Femur (tissue), 1 donor: ENCODE data around the gene DUSP22.
"Not testable (repeated sequence)": the region's sequence is repeated elsewhere in the genome, so short reads cannot be mapped to it uniquely, and the experiment has no call there.

Experiments
- DNase-seq: peaks from one replicate; pipeline ENCODE4 v3.0.0-alpha.2; 2017

The DUSP22 gene

GRCh38 chr6:280775-281468 lies 11.4 kb upstream of the DUSP22 start:
- no peak for DNase-seq

DNA sequence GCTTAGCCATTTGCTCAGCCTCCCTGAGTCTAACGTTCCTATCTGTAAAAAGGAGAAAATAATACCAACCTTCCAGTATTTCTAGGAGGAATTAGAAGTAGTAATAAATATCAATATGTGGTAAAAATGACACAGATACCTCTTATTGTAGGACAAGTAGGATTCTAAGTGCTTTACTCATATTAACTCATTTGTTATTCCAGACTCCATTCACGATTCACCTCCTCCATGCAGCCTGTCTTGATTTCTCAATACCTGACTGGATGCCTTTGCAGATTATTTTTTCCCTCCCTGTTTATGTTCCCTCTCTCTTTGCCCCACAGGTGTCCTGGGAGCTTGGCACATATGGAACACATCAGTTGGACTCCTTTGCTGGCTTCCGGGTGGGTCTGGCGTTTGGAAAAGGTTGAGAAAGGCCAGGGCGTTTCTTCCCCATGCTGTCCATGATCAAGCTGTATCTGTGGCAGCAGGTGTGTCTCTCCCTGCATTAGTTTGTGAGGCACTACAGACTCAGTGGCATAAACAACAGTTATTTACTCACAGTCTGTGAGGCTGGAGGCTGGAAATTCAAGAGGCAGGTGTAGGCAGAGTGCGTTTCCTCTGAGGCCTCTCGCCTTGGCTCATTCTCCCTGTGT lies 10.7 kb upstream of the DUSP22 start:
- DNase-seq: no peak

GRCh38 chr6:282177-282866 lies 10.0 kb upstream of the DUSP22 start:
- DNase-seq: no peak

DNA sequence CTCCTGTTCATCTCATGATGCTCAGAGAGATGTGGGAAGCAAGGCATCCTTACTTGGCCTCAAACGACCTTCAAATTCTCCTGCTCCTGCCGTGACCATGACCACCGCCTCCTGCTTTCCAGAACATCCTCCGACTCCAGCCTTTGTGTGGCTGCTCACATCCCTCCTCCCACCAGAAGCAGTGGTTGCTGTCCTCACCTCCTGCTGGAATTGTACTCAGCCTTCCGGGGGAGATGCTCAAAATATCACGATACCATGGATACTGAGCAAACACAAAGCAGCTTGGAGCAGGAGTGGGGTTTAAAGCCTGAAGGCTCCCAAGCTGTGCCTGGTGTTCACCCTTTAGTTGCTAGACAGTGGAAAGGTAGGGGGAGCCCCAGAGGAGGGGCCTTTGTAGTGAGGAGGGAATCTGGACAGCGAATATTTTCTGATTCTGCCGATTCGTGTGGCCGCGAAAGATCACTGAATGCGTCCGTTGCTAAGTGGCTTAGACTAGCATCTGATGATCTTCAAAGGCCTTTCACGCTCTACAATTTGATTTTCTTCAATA lies 9.3 kb upstream of the DUSP22 start:
- DNase-seq: no peak

DNA sequence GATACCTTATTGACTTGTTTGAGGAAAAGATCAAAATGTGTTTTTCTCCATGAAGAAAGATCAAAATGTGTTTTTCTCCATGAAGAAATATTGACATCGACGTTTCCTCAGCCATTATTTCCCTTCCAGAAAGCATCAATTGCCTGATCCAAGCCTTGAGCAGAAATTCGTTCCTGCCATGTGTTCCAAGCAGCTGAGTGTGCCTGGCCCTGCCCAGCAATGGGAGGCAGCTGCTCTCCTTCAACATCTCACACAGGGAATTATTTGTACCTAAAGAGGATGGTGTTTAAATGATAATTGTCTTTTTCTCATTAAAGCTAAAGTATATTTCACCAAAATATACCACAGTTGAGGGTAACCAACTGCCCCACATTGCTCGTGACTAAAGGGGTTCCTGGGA lies 7.8 kb upstream of the DUSP22 start:
- no peak for DNase-seq

GRCh38 chr6:285030-285771 lies 7.1 kb upstream of the DUSP22 start:
- DNase-seq: no peak

- DNase-seq: not testable (repeated sequence)
Observed at GRCh38 chr6:285902-286301, 6.4 kb upstream of the DUSP22 start.

GRCh38 chr6:286681-287488 lies 5.4 kb upstream of the DUSP22 start:
- DNase-seq: no peak

GRCh38 chr6:287489-287860 lies 4.8 kb upstream of the DUSP22 start:
- DNase-seq: no peak

GRCh38 chr6:288866-289265 lies 3.4 kb upstream of the DUSP22 start:
- no peak for DNase-seq

DNA sequence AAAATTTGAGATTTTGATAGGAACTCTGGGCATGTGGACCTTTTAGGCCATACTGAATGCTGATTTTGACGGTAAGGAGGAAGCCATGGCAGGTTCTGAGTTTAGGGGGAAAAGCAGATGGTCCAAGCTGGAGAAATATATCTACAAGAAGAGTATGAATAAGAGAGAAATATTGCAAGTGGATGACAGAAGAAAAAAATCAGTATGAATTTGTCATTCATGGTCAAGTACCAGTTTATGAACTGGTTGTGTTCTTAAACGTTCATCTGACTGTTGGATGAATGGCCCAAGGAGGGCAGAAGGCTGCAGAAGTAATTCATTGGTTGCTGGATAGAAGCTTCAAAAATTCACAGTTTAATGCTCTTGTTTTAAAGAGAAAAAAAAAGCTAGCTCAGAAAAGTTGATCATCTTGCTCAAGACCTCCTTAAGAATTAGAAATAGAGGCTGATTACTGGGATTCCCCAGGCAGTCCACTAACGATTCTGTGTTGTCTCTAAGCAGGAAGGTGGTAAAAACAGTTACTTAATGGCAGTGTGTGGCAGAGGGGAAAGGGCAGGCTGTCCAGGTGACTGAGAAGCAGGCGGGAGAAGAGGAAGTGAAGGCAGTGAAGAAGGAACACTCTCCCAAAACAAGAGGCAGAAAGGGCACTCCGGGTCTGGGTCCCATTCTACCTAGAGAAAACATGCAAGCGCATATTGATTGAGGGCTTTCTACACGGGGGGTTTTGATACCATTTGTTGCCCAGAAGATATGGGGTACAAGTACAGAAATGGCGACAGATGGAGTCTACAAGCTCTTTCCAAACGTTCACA lies 2.0 kb upstream of the DUSP22 start:
- no peak for DNase-seq

- no peak for DNase-seq
Observed at GRCh38 chr6:291204-291696, 1.0 kb upstream of the DUSP22 start.

DNA sequence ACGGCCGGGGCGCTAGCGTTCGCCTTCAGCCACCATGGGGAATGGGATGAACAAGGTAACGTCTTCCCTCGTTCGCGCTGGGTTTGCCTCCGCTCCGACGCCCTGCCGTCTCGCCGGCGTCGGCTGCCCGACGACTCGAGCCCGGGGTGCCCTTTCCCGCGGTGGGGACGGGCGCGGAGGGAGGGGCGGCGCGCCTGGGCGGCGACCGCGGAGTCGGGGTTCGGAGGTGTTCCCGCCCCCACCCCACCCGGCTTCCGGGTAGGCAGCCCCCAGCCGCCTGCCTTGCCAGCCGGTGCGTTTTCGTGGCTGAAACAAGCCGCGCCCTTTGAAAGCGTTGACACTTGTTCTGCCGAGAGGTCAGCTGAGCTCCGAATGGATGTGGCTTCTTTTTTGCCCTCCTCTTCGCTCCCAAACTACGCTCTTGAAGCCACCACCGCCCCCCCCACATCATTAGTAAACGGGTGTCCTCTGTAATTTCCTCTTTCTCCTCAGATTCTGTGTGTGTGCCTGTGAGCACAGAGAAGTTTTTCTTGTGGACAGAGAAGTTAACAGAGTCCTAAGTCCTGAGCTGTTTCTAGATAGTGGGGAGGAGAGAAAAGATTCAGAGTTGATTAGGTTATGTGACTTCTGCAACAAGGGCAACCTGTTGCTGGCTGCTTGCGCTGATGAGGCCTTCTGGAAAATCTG lies 362 bp downstream of the DUSP22 start:
- peak; percentile 72 for DNase-seq

GRCh38 chr6:293193-294174 lies 1.2 kb downstream of the DUSP22 start:
- DNase-seq: peak; percentile 58

DNA sequence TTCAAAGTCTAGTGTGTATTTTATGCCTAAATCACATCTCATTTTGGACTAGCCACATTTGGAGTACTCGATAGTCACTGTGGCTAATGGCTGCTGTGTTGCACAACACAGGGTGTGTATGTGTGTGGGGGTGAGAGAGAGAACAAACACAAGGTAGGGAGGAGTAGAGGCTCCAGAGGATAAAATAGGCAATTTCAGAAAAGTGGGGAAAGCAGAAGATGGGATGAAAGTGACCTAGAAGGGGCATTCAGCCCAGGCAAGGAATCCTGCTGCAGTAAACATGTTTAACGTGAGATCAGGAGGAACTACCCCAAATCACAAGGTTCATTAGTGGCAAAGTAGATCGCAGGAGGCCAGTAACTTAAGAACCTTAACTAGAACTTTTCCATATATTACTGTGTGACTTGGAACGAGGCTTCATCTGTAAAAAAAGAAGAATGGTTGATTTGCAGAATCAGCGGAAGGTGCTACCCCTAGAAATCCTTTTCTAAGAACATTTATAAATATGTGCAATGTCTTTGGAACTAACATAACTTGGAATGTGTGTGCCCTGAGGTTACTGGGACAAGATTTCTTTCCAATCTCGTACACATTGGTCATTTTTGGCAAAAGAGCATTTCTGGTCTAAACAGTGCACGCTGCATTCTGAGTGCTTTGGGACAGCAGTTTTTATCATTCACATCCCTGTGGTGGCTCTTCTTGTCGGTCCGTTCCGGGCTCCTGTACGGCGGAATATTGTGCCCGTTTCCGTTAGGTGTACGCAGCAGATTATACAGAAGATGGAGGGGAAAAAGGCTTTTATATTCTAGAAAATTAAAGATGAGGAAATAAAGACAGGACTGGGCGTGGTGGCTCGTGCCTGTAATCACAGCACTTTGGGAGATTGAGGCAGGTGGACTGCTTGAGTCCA lies 2.6 kb downstream of the DUSP22 start:
- DNase-seq: no peak

DNA sequence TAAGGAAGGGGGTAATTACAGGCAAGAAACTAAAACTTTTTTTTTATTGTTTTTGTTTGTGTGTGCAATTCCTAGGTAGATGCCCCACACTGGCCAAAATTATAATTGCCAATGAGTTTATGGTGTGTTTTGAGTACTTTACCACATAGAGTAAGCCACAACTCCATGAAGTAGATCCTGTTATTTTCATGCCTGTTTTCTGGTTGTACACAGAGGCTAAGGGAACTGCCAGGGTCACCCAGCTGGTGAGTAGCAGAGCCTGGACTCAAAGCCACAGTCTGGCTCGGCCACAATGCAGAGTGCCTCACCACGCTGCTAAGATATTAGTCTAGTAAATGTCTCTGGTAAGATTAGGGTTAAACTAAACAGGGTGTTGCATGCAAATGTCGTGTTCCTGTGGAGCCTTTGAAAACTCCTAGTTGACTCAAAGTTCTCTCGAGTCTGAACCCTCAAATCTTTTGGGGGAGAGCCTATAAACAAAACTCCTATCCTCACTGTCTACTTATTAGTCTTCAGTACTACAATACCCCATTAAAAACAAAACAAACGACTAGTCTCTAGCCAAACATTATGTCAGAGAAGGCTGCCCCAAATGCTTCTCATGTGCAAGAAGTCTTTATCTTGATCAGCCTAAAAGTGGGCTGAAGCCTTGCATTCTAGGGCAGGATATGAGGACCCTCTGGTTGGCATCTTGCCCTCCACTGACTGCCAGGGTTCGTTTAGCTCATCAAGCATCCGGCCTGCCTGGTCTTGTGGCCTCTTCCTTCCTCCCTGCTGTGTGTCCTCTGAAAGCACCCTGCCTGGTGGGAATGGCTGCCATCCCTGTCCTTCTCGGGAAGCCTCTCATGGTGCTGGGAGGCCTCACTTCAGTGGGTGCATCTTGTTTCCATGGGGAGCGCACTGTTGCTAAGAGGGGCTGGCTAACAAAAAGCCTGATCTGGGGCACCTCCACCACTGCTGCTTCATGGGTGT lies 4.2 kb downstream of the DUSP22 start:
- DNase-seq: no peak
